Gastrocnemius medialis (tissue), 4 donors: ENCODE results near the gene QSOX2. TPM values are rescaled to one million over a fixed set of nuclear protein-coding genes. Genes with fewer than 3 reads are reported as not detected.

Source experiments
- ATAC-seq, 2 donors: fragments of 150-250 bp; one replicate each; pipeline ENCODE4 v1.9.1; 2016
- DNase-seq, 2 donors: peaks; one replicate each; pipeline ENCODE4 v3.0.0-alpha.2; 2019
- H3K27ac ChIP-seq, 4 donors: fragments of 200-600 bp; sonication (generic); 1 replicate in 1 of 4; 2 replicates in 3 of 4; pipeline ENCODE4 v1.5.1; 2016 to 2018; ENCODE audit warnings: mild to moderate bottlenecking in 2 of 4, moderate library complexity in 1 of 4
- H3K27me3 ChIP-seq, 3 donors: fragments of 200-600 bp; sonication (generic) in 2 of 3; 1 replicate in 1 of 3; 2 replicates in 2 of 3; pipeline versions ENCODE4 v1.5.1 to v1.6.0; 2016 to 2019; ENCODE audit warnings: mild to moderate bottlenecking in 1 of 3, moderate library complexity in 1 of 3
- H3K36me3 ChIP-seq, 2 donors: fragments of 200-600 bp; sonication (generic) in 1 of 2; one replicate each; pipeline ENCODE4 v1.5.1; 2017 to 2018
- H3K4me1 ChIP-seq, 2 donors: fragments of 200-600 bp; sonication (generic) in 1 of 2; one replicate each; pipeline ENCODE4 v1.5.1; 2016 to 2017; ENCODE audit warnings: mild to moderate bottlenecking in 2 of 2
- H3K4me3 ChIP-seq, 4 donors: fragments of 200-600 bp; sonication (generic) in 3 of 4; 1 replicate in 1 of 4; 2 replicates in 3 of 4; pipeline ENCODE4 v1.5.1; 2016 to 2019; ENCODE audit warnings: mild to moderate bottlenecking in 2 of 4
- H3K9me3 ChIP-seq, 3 donors: fragments of 200-600 bp; sonication (generic) in 2 of 3; 1 replicate in 1 of 3; 2 replicates in 2 of 3; pipeline ENCODE4 v1.5.1; 2016 to 2019
- POLR2A ChIP-seq, 2 donors: fragments of 450-650 bp; IDR thresholded peaks; one replicate each; pipeline ENCODE4 v1.6.1; 2017; ENCODE audit warnings: antibody characterized with exemption in 2 of 2, mild to moderate bottlenecking in 2 of 2, moderate library complexity in 2 of 2
- in situ Hi-C, 4 donors: fragments of 200-750 bp; cut with MboI; loops; one replicate each; pipeline versions ENCODE4 v1.15.0 to v1.8.0; 2017; ENCODE audit warnings: low sequenced_read_pairs in 4 of 4
- intact Hi-C: fragments of 100-400 bp; cut with DNase I; formaldehyde crosslinking; loops from one replicate; pipeline ENCODE4 v1.15.1; 2023; ENCODE audit warnings: low total_unique reads
- total RNA-seq, 4 donors: library from RNA; depleted of rRNA; stranded (reverse); fragments of >200 nt; gene quantifications; one replicate each; pipeline versions ENCODE4 v1.1.0 to v1.2.3, GENCODE V29; 2016
- TF ChIP-seq, protein P1 (sequence below), 5 experiments: fragments of 450-650 bp in 3 of 5; fragments of 200-600 bp in 2 of 5; sonication (generic) in 2 of 5; IDR thresholded peaks in 4 of 5; conservative IDR thresholded peaks in 1 of 5; 1 replicate in 4 of 5; 2 replicates in 1 of 5; pipeline ENCODE4 v1.5.1; 2016 to 2019; ENCODE audit warnings: antibody characterized with exemption in 5 of 5, mild to moderate bottlenecking in 3 of 5, moderate library complexity in 3 of 5

QSOX2 gene
- total RNA-seq, 4 donors from 2014 or later, result 3.3 to 5.8 (median 5.2) TPM

GRCh38 chr9:136222166-136222905, 23.3 kb downstream of the QSOX2 start:
- no peak for ATAC-seq
- Histone ChIP-seq H3K27me3 (no peaks in the 10 kb centered on the region), H3K36me3 (peaks cover 0 to 39% of the 10 kb centered on the region in 2 donors), H3K4me1 (no peaks in the 10 kb centered on the region), H3K9me3 (no peaks in the 10 kb centered on the region), H3K27ac (no peak overlapping the region), H3K4me3 (no peak overlapping the region)
- intact Hi-C loops, result no loop called here
- TF ChIP-seq, protein P1, sequence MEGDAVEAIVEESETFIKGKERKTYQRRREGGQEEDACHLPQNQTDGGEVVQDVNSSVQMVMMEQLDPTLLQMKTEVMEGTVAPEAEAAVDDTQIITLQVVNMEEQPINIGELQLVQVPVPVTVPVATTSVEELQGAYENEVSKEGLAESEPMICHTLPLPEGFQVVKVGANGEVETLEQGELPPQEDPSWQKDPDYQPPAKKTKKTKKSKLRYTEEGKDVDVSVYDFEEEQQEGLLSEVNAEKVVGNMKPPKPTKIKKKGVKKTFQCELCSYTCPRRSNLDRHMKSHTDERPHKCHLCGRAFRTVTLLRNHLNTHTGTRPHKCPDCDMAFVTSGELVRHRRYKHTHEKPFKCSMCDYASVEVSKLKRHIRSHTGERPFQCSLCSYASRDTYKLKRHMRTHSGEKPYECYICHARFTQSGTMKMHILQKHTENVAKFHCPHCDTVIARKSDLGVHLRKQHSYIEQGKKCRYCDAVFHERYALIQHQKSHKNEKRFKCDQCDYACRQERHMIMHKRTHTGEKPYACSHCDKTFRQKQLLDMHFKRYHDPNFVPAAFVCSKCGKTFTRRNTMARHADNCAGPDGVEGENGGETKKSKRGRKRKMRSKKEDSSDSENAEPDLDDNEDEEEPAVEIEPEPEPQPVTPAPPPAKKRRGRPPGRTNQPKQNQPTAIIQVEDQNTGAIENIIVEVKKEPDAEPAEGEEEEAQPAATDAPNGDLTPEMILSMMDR (IDR thresholded peaks at IDR 0.05 in 4 of 5, conservative IDR thresholded peaks at IDR 0.05 in 1 of 5), result no peak
- TF ChIP-seq POLR2A (IDR thresholded peaks at IDR 0.05), result no peak
- DNase-seq, result no peak
- in situ Hi-C loops, result no loop called here

DNA sequence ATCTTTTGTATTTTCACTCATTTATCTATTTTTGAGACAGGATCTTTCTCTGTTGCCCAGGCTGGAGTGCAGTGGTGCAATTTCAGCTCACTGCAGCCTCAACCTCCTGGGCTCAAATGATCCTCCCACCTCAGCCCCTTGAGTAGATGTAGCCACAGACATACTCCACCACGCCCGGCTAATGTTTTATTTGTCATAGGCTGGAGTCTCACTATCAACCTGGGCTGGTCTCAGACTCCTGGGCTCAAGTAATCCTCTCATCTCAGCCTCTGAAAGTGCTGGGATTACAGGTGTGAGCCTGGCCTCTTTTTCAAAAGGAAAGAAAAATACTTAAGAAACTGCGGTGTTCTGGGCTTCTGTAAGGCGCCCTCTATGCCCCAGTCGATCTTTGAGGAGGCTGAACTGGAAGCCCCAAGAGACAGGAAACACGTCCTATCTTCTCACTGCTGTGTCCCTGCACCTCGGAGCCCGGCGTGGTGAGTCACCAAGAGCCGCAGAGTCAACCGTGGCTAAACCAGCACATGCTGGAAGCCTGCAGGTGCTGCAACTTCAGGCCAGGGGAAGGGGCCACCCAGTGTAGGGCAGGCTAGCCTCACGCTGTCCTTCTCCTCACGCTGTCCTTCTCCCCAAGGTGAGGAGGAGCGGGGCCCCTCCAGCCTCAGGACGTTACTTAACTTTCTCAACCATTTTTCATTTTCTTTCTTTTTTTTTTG, 25.4 kb downstream of the QSOX2 start:
- Histone ChIP-seq H3K27me3 (no peaks in the 10 kb centered on the region), H3K36me3 (peaks cover 0 to 52% of the 10 kb centered on the region in 2 donors), H3K4me3 (no peak overlapping the region), H3K9me3 (no peaks in the 10 kb centered on the region), H3K27ac (no peak overlapping the region), H3K4me1 (no peaks in the 10 kb centered on the region)
- intact Hi-C loops (no loop called here), in situ Hi-C loops (no loop called here)
- ATAC-seq (no peak), DNase-seq (no peak)
- no peak for TF ChIP-seq POLR2A (IDR thresholded peaks at IDR 0.05)
- TF ChIP-seq, protein P1 (IDR thresholded peaks at IDR 0.05 in 4 of 5, conservative IDR thresholded peaks at IDR 0.05 in 1 of 5), result no peak

DNA sequence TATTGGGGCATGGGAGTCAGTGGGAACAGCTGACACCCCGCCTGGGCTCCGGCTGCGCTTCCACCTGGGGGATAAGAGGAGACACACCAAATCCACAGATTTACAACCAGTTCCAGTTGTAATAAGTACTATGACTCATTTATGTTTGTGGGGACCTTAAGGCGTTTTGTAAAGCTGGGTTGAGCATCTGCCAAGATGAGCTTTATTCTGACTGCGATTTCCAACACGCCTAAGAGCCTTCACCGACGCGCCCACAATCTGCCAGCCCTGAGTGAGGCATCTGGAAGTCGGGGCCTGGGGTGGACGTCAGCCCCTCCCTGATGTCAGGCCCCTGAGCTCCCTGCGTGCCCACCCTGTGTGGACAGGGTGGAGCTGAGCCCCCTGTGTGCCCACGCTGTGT, 26.3 kb downstream of the QSOX2 start:
- H3K9me3 ChIP-seq, result no peaks in the 10 kb centered on the region
- DNase-seq (no peak), ATAC-seq (no peak)
- intact Hi-C loops, result no loop called here
- no peaks in the 10 kb centered on the region for H3K4me1 ChIP-seq
- no peak for TF ChIP-seq POLR2A (IDR thresholded peaks at IDR 0.05)
- TF ChIP-seq, protein P1 (IDR thresholded peaks at IDR 0.05 in 4 of 5, conservative IDR thresholded peaks at IDR 0.05 in 1 of 5), result no peak
- H3K4me3 ChIP-seq, result no peak overlapping the region
- H3K27me3 ChIP-seq, result no peaks in the 10 kb centered on the region
- in situ Hi-C loops, result no loop called here
- no peak overlapping the region for H3K27ac ChIP-seq
- H3K36me3 ChIP-seq, result peaks cover 0 to 60% of the 10 kb centered on the region in 2 donors

GRCh38 chr9:136218673-136219072, 26.9 kb downstream of the QSOX2 start:
- no peaks in the 10 kb centered on the region for H3K9me3 ChIP-seq
- no peaks in the 10 kb centered on the region for H3K27me3 ChIP-seq
- in situ Hi-C loops, result no loop called here
- TF ChIP-seq, protein P1 (IDR thresholded peaks at IDR 0.05 in 4 of 5, conservative IDR thresholded peaks at IDR 0.05 in 1 of 5), result no peak
- TF ChIP-seq POLR2A (IDR thresholded peaks at IDR 0.05), result no peak
- H3K36me3 ChIP-seq, result peaks cover 0 to 63% of the 10 kb centered on the region in 2 donors
- H3K27ac ChIP-seq, result no peak overlapping the region
- intact Hi-C loops, result no loop called here
- no peak overlapping the region for H3K4me3 ChIP-seq
- DNase-seq (no peak), ATAC-seq (no peak)
- no peaks in the 10 kb centered on the region for H3K4me1 ChIP-seq
